ENCODE results near the gene RALGAPA1.

Gene RALGAPA1

GRCh38 chr14:35534208-35534872, 274.8 kb downstream of the RALGAPA1 start:
- no peak for FAIRE-seq

DNA sequence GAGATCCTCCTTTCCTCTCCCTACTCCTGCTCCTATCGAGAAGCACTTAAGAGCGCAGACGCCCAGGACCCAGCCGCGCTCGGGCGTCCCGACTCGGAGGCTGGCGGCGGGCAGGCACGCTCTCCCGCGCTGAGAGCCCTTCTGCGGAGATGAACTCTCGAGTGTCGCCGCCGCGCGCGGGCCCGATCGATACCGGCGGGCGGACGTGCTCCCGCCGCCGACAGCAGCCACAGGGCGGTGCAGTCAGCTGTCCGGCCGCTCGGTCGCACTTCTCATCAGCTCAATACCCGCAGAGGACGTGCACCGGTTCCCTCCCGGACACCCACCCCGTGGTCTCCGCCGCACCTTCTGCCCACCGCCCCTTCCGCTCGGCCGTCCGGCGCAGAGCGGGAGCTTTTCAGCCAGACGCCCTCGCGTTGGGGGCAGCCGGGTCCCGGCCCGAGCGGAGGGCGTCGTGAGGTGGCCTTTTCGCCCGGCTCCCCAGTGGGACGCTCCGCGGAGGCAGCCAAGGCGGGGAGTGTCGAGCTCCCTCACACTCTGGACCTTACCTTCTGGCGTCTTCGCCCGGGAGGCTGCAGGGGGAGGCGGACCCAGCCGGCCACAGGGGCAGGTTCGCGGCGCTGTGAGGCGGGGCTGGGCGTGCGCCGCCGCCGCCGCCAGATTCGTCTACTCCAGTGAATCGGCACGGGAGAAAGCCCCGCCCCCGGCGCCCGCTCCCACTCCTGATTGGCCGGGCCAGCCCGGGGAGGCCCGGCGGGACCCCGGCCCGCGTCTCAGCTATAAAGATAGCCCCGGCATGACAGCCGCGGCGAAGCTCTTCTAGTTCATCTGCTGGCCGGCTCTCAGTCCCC, 275.5 kb downstream of the RALGAPA1 start, which contains the start of gene INSM2:
INSM2 (plus strand) TSS at position 808 of the 851 bp plus-strand sequence. CDS start 89 bp downstream, outside the sequence.
- no peak for FAIRE-seq

DNA sequence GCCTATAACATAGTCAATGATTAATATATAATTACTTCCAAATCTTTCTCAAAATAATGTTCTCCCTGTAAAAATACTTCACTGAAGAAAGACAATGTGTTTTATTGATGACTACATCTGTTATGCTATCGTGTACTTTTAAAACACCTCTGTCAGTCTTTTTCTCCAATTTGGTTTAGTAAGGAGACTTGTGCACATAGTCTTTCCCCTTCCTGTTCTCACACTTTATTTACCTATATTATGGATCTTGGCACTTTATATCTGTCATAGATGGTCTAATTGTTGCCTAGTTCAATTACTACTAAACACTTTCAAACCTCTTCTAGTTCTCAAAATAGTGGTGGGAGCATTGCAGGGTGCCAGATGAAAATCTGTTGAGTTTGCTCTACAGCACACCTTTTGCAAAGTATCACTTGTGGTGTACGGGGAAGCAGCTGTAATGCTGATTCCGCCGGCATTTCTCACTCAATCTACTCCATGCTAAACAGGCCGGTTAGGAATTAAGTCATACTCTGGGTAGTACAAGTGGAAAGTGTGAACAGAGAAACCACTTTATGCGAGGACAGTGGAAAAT, 276.2 kb downstream of the RALGAPA1 start:
- no peak for FAIRE-seq

DNA sequence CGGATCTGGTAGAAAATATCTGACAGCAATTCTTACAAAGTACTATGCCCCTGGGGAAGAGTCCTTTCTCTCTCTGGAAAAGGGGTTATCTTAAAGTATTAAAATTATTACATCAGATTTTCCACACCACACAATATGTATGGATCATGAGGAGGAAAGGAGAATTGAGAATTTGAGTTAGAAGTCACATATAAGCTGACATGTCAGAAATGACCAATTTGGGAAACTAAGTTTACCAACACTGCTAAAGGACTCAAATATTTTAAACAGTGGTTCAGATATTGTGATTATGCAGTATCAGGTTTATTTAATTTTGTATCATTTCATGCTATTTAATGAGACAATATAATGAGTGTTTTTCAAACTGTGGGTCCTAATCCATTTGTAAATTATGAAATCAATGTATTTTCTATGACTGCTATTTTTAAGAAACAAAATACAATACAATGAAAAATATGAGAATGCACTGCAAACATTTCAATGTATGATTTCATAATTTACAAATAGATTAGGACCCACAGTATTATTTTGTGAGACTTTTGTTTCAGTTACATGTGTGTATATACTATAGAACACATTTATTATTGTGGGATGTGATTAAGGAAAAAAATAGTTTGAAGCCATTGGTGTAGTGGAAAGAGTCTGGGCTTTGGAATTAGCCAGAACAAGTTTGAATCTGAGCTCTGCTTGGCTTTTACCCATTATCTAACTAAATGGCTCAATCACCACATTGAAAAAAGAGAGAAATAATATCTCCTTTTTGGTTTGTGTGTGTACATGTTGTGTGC, 276.9 kb downstream of the RALGAPA1 start:
- no peak for FAIRE-seq

- FAIRE-seq = no peak
Observed at GRCh38 chr14:35526962-35527361, 282.1 kb downstream of the RALGAPA1 start.

DNA sequence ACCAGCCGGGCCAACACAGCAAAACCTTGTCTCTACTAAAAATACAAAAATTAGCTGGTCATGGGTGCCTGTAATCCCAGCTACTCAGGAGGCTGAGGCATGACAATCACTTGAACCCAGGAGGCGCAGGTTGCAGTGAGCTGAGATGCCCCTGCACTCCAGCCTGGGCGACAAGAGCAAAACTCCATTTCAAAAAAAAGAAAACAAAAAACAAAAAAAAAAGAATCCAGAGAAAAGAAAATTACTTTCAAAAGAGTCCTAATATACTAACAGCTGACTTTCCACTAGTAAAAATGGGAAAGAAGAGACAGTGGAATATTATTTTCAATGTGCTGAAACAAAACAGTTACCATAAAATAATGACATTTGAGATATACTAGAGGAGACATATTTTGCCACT, 283.4 kb downstream of the RALGAPA1 start:
- no peak for FAIRE-seq

DNA sequence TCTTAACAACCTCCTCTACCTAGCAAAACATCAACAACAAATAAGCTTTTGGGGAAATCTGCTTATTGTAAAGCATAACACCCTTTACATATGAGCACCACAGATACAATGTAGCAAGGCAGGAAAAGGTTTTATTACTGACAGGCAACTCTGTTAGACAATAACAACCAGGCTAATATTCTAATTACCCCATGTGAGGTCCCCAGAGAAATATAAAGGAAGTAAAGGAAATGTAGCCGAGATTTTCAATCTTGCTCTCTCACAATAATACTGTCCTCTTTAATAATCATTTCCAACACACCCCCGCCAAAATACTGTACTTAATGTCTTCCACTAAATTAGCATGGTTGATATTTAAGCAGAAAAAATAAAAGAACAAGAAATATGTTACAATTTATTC, 289.1 kb downstream of the RALGAPA1 start:
- no peak for FAIRE-seq

- FAIRE-seq = no peak
Observed at GRCh38 chr14:35515916-35516315, 293.2 kb downstream of the RALGAPA1 start.

GRCh38 chr14:35512765-35513164, 296.3 kb downstream of the RALGAPA1 start:
- FAIRE-seq = no peak

GRCh38 chr14:35509846-35510245, 299.2 kb downstream of the RALGAPA1 start:
- no peak for FAIRE-seq

DNA sequence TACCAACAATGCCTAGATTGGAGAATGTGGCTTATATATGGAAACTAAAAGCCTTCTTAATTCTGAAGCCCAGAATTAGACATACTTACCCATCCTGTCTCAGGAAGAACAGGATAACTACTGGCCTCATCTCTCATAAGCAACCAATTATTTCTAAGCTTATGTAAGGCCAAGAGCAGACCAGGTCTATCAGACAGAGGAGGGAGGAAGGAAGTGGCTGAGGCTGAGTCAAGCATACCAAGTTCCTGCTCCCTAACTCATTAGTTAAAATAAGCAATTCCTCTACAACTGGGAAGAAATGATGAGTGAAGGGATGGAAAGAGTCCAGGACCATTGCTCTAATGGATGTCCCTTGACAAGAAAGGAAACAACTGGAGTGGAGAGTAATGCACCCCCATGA, 302.2 kb downstream of the RALGAPA1 start:
- no peak for FAIRE-seq

DNA sequence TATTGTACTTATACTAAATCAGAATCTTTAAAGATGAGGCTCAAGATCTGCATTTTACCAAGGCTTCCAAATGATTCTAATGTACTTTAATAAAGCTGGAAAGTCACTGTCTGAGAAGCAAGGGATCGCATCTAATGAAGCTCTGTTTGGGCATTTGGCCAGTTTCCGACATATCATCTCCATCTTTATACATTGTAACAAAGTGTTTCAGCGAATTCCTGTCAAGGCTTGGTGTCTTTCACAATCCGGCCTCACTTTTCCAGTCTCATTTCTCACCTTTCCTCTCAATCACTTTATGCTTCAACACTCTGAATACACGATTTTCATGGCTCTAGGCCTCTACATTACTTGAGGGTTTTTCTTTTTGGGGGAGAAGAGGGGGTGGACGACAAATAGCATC, 302.6 kb downstream of the RALGAPA1 start:
- FAIRE-seq = no peak

- FAIRE-seq = no peak
Observed at GRCh38 chr14:35504260-35504659, 304.8 kb downstream of the RALGAPA1 start.

- FAIRE-seq = peak; percentile 27
Observed at GRCh38 chr14:35503646-35504045, 305.4 kb downstream of the RALGAPA1 start.

GRCh38 chr14:35499180-35499579, 309.9 kb downstream of the RALGAPA1 start:
- no peak for FAIRE-seq

- no peak for FAIRE-seq
Observed at GRCh38 chr14:35495278-35495677, 313.8 kb downstream of the RALGAPA1 start.

- FAIRE-seq = no peak
Observed at GRCh38 chr14:35492569-35493014, 316.5 kb downstream of the RALGAPA1 start.
